NCI-H1105 (cell line): ENCODE measurements around the gene RAPGEF4.
"Not testable (repeated sequence)": the region's sequence is repeated elsewhere in the genome, so short reads cannot be mapped to it uniquely, and the experiment has no call there.

ENCODE experiments used
- DNase-seq: peaks from one replicate; lab custom pipeline; 2025; lab: John Stamatoyannopoulos, UW

Gene RAPGEF4

GRCh38 chr2:173064151-173064805 is 328.6 kb downstream of the RAPGEF4 start:
- no peak for DNase-seq

DNA sequence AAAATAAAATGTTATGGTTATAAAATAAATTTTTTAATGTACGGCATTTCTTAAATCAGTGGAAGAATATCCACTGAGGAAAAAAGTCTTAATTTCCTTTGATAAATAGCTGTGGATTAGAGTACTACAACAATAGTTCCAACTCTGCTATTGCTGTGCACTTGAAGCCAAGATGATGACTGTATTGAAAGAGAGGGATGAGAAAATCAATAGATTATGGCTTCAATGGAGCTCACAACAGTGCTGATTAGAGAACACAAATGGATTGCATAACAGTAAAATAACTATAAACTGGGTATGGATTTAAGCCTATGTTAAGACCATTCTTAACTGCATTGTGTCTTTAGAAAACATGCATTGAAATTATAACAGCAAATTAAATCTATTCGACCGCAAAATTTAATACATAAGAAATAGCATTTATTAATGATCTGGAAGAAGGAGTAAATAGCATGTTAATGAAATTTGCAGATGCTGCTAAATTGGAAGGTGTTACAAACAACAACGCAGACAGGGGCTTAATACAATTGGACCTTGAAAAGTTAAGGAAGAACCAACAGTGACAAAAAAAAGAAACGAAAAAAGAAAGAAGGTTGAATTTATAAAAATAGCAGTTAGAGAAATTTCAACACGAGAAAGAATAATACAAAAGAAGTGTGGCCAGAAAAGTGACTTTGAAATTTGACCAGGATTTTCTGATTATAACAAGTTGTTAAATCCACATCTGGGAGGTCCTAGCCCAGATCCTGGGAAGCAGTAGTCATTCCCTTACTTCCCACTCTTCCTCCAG is 331.4 kb downstream of the RAPGEF4 start:
- no peak for DNase-seq

GRCh38 chr2:173075056-173075780 is 339.6 kb downstream of the RAPGEF4 start:
- DNase-seq, result peak; percentile 55

DNA sequence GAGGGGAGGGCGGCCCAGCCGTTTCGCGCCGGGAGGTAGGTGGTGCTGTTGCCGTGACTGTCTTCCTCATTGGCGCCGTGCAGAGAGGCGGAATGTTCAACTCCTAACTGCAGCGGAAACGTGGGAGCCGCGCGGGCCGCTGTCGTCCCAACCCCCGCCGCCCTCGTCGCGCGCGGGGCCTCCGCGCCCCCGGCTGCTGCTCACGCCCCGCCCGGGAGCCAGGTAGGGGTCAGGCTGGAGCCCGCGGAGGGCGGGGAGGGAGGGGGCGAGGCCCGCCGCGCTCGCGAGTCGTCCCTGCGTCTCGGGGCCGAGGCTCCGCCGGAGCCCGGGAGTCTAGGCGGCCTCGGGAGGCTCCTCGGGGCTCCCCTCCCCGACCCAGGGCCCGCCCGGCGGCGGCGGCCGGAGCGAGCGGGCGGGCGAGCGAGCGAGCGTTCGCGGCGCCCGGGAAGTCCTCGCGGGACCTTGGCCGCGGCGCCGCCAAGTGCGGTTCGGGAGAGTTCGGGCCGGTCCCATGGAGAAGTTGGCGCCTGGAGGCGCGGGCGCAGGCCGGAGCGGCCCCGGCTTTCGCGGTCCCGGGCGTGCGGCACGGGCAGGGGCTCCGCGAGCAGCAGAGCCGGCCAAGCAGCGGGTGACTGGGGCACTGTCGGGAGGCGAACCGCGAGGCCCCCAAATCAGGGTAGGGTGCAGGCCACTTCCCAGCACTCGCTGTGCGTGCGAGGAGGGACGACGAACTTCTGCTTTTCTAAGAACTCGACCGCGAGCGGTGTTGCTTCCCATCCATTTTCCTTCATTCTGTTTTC is 340.3 kb downstream of the RAPGEF4 start, which contains the start of gene MAP3K20:
TSS of gene MAP3K20 (plus strand) at position 66 of the 800 bp plus-strand sequence. CDS start 15,186 bp downstream, outside the sequence.
- DNase-seq, result peak; percentile 14

DNA sequence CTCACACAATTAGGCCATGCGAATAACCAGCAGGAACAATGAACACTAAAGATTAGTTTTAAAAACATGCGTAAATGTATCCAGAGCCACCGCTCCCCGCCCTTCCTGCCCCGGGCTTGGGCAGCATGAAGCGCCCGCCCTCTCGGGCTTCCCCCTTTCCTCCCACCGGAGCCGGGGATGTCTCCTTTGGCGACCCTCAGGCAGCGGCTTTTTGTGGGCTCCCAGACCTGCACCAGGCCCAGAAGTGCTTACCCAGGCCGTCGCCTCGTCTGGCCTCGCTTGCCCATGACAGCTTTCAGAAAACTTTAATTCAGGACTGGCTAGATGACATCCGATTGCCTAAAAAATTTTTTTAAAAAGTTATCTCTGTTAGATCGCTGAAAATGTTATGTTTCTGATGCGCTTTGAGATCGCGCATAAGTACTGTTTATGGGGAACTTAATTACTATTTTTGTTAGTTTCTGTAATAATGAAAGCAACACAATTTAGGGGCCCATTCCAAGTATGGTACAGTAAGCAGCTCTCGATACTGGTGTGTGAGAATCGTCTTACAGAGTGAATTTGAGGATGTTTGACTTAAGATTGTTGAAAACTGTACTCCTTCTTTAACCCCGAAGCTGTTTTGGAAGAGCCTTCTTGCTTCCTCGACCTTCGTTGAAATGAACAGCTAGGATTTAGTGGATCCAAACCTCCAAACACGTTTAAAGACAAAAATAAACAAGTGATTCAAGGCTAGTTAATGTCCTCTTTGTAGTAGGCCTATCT is 341.1 kb downstream of the RAPGEF4 start:
- DNase-seq, result peak; percentile 16

DNA sequence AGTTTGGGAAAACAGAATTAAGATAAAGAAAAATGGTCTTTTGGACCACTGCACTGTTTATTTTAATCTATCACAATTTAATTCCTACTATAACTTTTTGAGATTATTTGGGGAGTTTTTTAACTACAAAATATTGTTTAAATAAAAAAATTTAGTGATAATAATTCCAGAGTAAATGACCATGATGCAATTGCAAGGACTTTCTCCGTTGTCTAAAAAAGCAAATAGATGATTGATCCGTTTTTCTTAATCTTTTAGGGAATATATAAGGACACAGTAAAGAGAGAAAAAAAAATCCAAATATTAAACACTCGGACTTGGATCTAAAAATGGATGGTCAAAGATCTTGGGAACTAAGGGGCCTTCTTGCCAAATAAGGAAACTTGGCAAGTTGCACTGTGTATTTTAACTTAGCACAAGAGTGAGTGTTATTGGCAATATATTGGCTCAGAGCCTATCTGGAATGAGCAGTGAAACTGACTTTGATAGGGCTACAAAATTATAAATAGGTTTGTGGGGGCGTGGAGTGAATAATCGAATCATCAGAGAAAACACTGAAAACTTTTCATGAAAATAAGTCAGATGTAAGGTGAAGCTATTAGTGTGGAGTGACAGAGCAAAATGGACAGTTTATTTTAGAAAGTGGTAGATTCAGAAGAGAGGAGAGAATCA is 342.0 kb downstream of the RAPGEF4 start:
- no peak for DNase-seq

- DNase-seq, result no peak
Measured at GRCh38 chr2:173079141-173079540, 343.5 kb downstream of the RAPGEF4 start.

GRCh38 chr2:173079973-173080860 is 344.6 kb downstream of the RAPGEF4 start:
- no peak for DNase-seq

DNA sequence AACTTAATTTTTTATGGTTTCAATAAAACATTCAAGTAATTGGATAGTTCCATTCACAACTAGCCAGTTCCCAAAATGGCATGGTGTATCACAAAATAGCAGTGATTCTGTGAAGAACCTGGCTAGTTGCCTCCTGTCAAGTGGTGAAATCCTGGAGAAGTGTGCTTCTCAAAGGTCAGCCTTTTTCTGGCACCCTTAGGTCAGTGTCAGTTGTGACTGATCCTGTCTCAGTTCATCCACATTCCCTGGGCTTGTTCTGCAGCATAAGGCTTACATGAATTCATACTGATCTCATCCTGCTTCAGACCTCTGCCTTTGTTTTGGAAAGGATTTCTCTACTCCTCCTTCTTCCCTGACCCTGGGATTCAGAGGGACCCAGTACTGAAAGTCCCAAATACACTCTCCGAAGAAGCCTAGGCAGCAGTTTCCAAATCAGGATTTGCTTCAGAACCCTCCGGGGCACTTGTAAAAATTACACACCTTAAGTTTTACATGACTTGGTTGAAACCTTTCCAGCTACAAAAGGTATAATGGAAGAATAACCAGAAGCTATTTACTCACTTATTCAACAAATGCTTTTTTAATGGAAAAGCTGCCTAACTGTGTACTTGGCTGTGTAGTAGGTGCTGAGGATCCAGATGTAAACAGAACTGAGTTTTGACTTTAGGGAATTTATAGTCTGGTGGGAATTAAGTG is 351.0 kb downstream of the RAPGEF4 start:
- DNase-seq, result no peak

- no peak for DNase-seq
Measured at GRCh38 chr2:173087214-173087581, 351.6 kb downstream of the RAPGEF4 start.

DNA sequence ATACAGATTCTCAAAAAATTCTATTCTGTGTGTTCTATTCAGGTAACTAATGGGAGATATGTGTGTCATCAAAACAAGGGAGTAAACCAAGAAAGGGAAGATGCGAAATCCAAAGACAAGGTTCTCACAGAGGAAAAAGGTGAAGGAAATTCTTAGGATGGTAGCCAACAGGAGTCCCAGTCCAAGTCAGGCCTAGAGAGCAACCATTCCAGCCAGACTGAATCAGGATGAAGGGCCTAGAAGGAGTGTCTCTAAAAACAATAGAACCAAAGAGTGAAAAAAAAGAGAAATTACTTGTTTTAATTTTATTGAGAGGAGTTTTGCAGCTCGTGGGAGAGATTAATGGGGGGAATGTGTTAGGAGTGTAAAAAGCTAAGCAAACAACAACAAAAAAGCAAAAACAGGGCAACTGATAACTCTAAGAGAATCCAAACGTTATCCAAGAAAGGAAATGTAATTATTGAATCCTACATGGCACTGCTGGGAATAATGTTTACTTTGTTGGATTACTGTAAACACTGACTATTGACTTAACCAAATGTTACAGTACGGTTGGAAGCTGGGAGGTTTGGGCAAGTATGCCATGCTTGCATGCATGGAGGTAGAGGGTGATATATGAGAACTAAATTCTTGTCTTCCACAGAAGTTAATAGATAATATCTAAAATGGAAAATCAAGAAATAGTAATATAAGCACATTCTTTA is 352.3 kb downstream of the RAPGEF4 start:
- DNase-seq, result no peak

- no peak for DNase-seq
Measured at GRCh38 chr2:173090276-173090877, 354.7 kb downstream of the RAPGEF4 start.

DNA sequence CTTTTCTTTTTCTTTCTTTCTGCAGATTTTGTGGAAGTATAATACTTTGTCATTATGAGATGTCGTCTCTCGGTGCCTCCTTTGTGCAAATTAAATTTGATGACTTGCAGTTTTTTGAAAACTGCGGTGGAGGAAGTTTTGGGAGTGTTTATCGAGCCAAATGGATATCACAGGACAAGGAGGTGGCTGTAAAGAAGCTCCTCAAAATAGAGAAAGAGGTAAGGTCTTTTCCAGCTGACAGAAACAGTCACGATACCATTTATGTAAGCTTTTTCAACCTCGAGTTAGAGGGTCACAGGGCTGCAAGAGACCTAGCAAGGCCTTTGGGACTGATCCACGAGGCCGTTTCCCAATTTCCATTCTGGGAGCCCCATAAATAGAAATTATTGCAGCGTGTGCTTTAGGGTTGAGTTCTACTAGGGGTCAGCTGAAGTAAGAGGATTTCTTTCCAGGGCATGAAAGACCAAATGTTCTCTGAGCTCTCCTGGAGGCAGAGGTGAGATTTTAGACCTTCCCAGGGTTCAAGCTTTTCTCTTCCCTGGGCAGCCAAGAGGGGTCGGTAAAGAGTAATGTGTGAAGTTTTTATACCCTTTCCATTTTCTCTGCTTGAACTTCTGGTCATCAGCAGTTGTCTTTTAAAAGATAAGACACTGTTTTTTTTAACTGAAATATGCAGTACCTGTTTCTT is 355.5 kb downstream of the RAPGEF4 start:
- DNase-seq, result no peak

GRCh38 chr2:173091910-173092309 is 356.3 kb downstream of the RAPGEF4 start:
- DNase-seq, result no peak

GRCh38 chr2:173092844-173093402 is 357.3 kb downstream of the RAPGEF4 start:
- DNase-seq, result no peak

DNA sequence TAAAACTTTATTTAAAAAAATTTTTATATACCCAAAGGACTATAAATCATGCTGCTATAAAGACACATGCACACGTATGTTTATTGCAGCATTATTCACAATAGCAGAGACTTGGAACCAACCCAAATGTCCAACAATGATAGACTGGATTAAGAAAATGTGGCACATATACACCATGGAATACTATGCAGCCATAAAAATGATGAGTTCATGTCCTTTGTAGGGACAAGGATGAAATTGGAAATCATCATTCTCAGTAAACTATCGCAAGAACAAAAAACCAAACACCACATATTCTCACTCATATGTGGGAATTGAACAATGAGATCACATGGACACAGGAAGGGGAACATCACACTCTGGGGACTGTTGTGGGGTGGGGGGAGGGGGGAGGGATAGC is 358.0 kb downstream of the RAPGEF4 start:
- not testable (repeated sequence) for DNase-seq

DNA sequence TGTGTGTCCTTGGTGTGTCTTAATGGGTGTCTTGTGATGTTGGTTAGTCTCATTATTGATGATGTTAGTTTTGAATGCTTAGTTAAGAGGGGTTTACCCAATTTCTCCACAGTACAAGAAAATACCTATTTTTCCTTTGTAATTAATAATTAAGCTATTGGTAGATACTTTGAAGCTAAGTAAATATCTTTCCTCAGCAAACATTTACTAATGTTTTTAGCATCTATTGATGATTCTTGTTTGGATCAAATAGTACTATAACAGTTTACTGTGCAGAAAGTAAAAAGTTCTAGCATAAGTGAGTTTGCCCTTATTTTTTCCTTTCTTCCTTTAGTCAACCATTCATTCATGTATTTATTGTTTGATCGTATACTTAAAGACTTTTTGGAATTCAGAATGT is 359.1 kb downstream of the RAPGEF4 start:
- DNase-seq, result no peak
